Measurements from ENCODE around the gene CACNB4. TPM values are rescaled to one million over a fixed set of nuclear protein-coding genes. Genes with fewer than 3 reads are reported as not detected.

The CACNB4 gene
- total and polyA plus RNA-seq, 10 of the 15 experiments (the other 5 are each of a cell fraction or from before 2014, with no cell fraction given) = 2.0 to 21.6 (median 9.3) TPM

DNA sequence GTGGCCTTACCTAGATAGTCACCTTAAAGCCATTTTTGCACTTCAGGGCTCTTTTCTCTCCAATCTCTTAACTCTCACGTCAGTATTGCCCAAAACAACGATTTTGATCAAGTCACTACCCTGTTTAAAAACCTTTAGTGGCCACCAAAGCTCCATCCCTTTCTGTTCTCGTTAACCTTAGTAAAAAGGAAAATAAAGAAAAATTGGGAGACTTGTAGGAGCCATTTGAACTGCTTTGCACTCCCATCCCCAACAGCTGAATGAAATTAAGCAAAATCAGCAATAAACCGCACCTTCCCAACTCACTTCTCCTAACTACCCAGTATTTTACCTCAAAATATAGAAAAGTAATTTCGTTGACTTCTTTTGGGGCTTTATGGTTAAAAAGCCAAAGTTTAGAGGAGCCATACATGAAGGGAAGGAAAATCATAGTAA, 269.9 kb downstream of the CACNB4 start (continued):
- TF ChIP-seq EZH2 (IDR thresholded peaks at IDR 0.05; ENCODE audit: borderline replicate concordance, control insufficient read depth, low read depth, low read length) (no peak), ZSCAN29 (IDR thresholded peaks at IDR 0.05) (no peak), JUNB (IDR thresholded peaks at IDR 0.05) (no peak)

DNA sequence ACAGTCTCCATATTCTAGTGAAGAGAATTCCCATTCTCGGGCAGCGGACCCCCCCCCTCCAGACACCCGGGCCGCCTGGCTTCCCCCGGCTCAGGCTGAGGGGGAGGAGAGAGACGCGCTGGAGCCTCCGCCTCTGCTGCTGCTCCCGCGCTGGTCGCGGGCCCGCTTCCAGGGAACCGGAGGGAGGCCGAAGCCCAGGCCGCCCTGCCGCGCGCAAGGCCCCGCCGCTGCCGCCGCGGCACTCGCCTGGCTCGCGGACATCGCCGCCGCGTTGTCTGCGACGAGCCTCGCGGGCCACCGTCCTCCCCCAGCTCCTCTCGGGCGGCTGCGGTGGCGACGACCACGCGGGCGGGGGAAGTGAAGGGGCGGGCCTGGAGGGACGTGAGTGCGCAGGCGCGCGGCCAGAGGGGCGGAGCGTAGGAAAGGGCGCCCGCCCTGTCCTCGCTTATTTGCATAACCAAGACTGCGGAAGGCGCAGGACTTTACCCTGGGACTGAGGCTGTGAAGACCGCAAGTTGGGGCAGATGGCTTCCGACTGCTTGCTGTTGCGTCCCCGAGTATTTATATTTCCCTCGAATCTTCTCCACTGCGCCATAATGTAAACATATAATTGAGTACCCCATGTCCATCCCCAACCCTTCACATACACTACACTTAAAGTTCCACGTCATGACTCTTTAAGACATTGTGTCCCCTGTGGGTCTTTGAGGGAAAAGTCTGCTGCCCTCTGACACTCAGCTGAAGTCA, 270.5 kb downstream of the CACNB4 start, which contains the start of gene ARL5A:
ARL5A (minus strand) TSS at position 279 of the 747 bp plus-strand sequence; CDS start at position 34, 245 bp downstream.
- peak; percentile 79 for FAIRE-seq
- peak; percentile 92 for DNase-seq (ENCODE audit: low read depth, low spot score)
- in situ Hi-C loops (cut with MboI) = no loop called here
- CTCF ChIA-PET = interaction anchor here (0.7 to 1.4 kb wide), 2 partner anchors 10 to 212 kb away, joined by 3 to 5 read pairs; no protein-coding TSS in a partner anchor
- RAD21 ChIA-PET (ENCODE audit: unreplicated experiment) = interaction anchor here (0.9 to 1.4 kb wide), 6 partner anchors 12 to 57 kb away, joined by 3 to 5 read pairs (median 3); no protein-coding TSS in a partner anchor
- no TSS peak for BruUV-seq (replicated peaks)
- intact Hi-C loops (cut with micrococcal nuclease; ENCODE audit: unreplicated experiment) = loop anchor here (10.0 kb wide), 1 partner anchor 336 kb away; no protein-coding TSS in a partner anchor
- 2% methylated on average over 63 of the region's 64 CpGs for WGBS (ENCODE audit: insufficient coverage, insufficient replicate concordance, low lambda C conversion rate, missing lambda C conversion rate)
- no peaks in the 10 kb centered on the region; the same call in 1 of the 2 replicates for H4K20me1 ChIP-seq (ENCODE audit: control insufficient read depth, insufficient read depth)
- POLR2A ChIA-PET = interaction anchor here (0.6 to 1.3 kb wide), 7 partner anchors 7 to 391 kb away, joined by 3 to 8 read pairs (median 4); no protein-coding TSS in a partner anchor
- H3K79me2 ChIP-seq (ENCODE audit: control insufficient read depth, insufficient read depth, low read length) = peaks cover 49% of the 10 kb centered on the region
- peak within 1 kb of the TSS; percentile 92 for H3K4me3 ChIP-seq
- H2AFZ ChIP-seq (ENCODE audit: control insufficient read depth, low read depth, low read length) = peak within 1 kb of the TSS; percentile 95
- no peaks in the 10 kb centered on the region for H3K9me3 ChIP-seq (replicated peaks; ENCODE audit: control insufficient read depth, insufficient read depth, low read length)
- no peaks in the 10 kb centered on the region for H3K27me3 ChIP-seq (replicated peaks in 1 of 2; ENCODE audit: control insufficient read depth in 2 of 2, insufficient read depth in 2 of 2, low read length in 1 of 2)
- H3K9ac ChIP-seq (ENCODE audit: control insufficient read depth, insufficient read depth, low read length) = peak within 1 kb of the TSS; percentile 91
- SMC1A ChIA-PET (ENCODE audit: uncharacterized antibody, unreplicated experiment) = interaction anchor here (0.6 to 2.2 kb wide), 6 partner anchors 11 to 56 kb away, joined by 3 to 7 read pairs (median 3); no protein-coding TSS in a partner anchor
- peak within 1 kb of the TSS; percentile 73 for H3K4me2 ChIP-seq (ENCODE audit: control insufficient read depth, insufficient read depth)
- ATAC-seq = peak; percentile 92
- peak within 1 kb of the TSS; percentile 88 for H3K27ac ChIP-seq (ENCODE audit: control insufficient read depth, insufficient read depth)
- peaks cover 13% of the 10 kb centered on the region for H3K4me1 ChIP-seq (ENCODE audit: control insufficient read depth, insufficient read depth, low read length)
- no peaks in the 10 kb centered on the region for H3K36me3 ChIP-seq (ENCODE audit: control insufficient read depth in 2 of 2, insufficient read depth in 2 of 2, low read length in 1 of 2)
- TF ChIP-seq MEF2B (IDR thresholded peaks at IDR 0.05; ENCODE audit: partially characterized antibody, poor library complexity, severe bottlenecking) (no peak), SIN3A (IDR thresholded peaks at IDR 0.05; ENCODE audit: low read depth, low read length) (0 out of 2 replicates have a peak, but pooled peaks have one; percentile 48), ZNF24 (IDR thresholded peaks at IDR 0.05) (peak; percentile 69), NFXL1 (IDR thresholded peaks at IDR 0.05; ENCODE audit: borderline replicate concordance) (0 out of 2 replicates have a peak, but pooled peaks have one; percentile 64), RAD21 (IDR thresholded peaks at IDR 0.05; ENCODE audit: insufficient read depth, low read depth, low read length) (no peak), EGR1 (IDR thresholded peaks at IDR 0.05; ENCODE audit: borderline replicate concordance in 1 of 2, low read depth in 2 of 2, low read length in 2 of 2) (0 out of 3 replicates have a peak, but pooled peaks of 1 of the 2 experiments have one; percentile 60)
- TF ChIP-seq, protein P1, sequence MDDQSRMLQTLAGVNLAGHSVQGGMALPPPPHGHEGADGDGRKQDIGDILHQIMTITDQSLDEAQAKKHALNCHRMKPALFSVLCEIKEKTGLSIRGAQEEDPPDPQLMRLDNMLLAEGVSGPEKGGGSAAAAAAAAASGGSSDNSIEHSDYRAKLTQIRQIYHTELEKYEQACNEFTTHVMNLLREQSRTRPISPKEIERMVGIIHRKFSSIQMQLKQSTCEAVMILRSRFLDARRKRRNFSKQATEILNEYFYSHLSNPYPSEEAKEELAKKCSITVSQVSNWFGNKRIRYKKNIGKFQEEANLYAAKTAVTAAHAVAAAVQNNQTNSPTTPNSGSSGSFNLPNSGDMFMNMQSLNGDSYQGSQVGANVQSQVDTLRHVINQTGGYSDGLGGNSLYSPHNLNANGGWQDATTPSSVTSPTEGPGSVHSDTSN (IDR thresholded peaks at IDR 0.05; ENCODE audit: insufficient replicate concordance, low read depth, low read length) = no peak
- TF ChIP-seq, protein P2, sequence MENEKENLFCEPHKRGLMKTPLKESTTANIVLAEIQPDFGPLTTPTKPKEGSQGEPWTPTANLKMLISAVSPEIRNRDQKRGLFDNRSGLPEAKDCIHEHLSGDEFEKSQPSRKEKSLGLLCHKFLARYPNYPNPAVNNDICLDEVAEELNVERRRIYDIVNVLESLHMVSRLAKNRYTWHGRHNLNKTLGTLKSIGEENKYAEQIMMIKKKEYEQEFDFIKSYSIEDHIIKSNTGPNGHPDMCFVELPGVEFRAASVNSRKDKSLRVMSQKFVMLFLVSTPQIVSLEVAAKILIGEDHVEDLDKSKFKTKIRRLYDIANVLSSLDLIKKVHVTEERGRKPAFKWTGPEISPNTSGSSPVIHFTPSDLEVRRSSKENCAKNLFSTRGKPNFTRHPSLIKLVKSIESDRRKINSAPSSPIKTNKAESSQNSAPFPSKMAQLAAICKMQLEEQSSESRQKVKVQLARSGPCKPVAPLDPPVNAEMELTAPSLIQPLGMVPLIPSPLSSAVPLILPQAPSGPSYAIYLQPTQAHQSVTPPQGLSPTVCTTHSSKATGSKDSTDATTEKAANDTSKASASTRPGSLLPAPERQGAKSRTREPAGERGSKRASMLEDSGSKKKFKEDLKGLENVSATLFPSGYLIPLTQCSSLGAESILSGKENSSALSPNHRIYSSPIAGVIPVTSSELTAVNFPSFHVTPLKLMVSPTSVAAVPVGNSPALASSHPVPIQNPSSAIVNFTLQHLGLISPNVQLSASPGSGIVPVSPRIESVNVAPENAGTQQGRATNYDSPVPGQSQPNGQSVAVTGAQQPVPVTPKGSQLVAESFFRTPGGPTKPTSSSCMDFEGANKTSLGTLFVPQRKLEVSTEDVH (IDR thresholded peaks at IDR 0.05; ENCODE audit: low read depth, partially characterized antibody) = no peak
- TF ChIP-seq, protein P3, sequence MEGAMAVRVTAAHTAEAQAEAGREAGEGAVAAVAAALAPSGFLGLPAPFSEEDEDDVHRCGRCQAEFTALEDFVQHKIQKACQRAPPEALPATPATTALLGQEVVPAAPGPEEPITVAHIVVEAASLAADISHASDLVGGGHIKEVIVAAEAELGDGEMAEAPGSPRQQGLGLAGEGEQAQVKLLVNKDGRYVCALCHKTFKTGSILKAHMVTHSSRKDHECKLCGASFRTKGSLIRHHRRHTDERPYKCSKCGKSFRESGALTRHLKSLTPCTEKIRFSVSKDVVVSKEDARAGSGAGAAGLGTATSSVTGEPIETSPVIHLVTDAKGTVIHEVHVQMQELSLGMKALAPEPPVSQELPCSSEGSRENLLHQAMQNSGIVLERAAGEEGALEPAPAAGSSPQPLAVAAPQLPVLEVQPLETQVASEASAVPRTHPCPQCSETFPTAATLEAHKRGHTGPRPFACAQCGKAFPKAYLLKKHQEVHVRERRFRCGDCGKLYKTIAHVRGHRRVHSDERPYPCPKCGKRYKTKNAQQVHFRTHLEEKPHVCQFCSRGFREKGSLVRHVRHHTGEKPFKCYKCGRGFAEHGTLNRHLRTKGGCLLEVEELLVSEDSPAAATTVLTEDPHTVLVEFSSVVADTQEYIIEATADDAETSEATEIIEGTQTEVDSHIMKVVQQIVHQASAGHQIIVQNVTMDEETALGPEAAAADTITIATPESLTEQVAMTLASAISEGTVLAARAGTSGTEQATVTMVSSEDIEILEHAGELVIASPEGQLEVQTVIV (IDR thresholded peaks at IDR 0.05; ENCODE audit: borderline replicate concordance, partially characterized antibody) = peak; percentile 23
